Trophoblast cell (in vitro differentiated cells and primary cell): ENCODE results near the gene COA4.

ENCODE experiments used
- DNase-seq, 2 donors: peaks; one replicate each; pipeline ENCODE4 v3.0.0-alpha.2; 2016
- H2AFZ ChIP-seq: 2 replicates; pipeline ENCODE4 v1.6.1; 2013; ENCODE audit warnings: low read length, moderate library complexity, mild to moderate bottlenecking; ENCODE audit not compliant: insufficient read depth, poor library complexity
- H2AK5ac ChIP-seq: 2 replicates; pipeline ENCODE4 v1.6.1; 2013; ENCODE audit warnings: mild to moderate bottlenecking, low read length
- H2BK120ac ChIP-seq: 2 replicates; pipeline ENCODE4 v1.6.1; 2013; ENCODE audit warnings: low read length, mild to moderate bottlenecking, moderate library complexity; ENCODE audit not compliant: insufficient read depth, poor library complexity
- H2BK12ac ChIP-seq: 2 replicates; pipeline ENCODE4 v1.6.1; 2013; ENCODE audit warnings: mild to moderate bottlenecking, low read length, moderate library complexity
- H2BK5ac ChIP-seq: 2 replicates; pipeline ENCODE4 v1.6.1; 2013; ENCODE audit warnings: low read length, low read depth, moderate library complexity, mild to moderate bottlenecking; ENCODE audit not compliant: poor library complexity
- H3K14ac ChIP-seq: 2 replicates; pipeline ENCODE4 v1.6.1; 2013; ENCODE audit warnings: mild to moderate bottlenecking, low read length
- H3K18ac ChIP-seq: 2 replicates; pipeline ENCODE4 v1.6.1; 2013; ENCODE audit warnings: mild to moderate bottlenecking, low read length
- H3K23ac ChIP-seq: 2 replicates; pipeline ENCODE4 v1.6.1; 2013; ENCODE audit warnings: low read length
- H3K27ac ChIP-seq: 2 replicates; pipeline ENCODE4 v1.5.1; 2013; ENCODE audit warnings: low read depth, mild to moderate bottlenecking, inconsistent platforms, low read length, moderate library complexity
- H3K27me3 ChIP-seq: 2 replicates; pipeline ENCODE4 v1.6.1; 2013; ENCODE audit warnings: inconsistent platforms, mild to moderate bottlenecking, low read length, moderate library complexity; ENCODE audit not compliant: insufficient read depth
- H3K36me3 ChIP-seq, 2 experiments: 1 replicate in 1 of 2; 2 replicates in 1 of 2; pipeline ENCODE4 v1.6.1; 2013; ENCODE audit warnings: low read length in 2 of 2, mild to moderate bottlenecking in 2 of 2, moderate library complexity in 1 of 2; ENCODE audit not compliant: insufficient read depth in 2 of 2, control insufficient read depth in 1 of 2
- H3K4ac ChIP-seq: 2 replicates; pipeline ENCODE4 v1.6.1; 2013; ENCODE audit warnings: low read depth, mild to moderate bottlenecking, low read length, moderate library complexity
- H3K4me1 ChIP-seq, 2 experiments: 1 replicate in 1 of 2; 2 replicates in 1 of 2; pipeline ENCODE4 v1.6.1; 2013; ENCODE audit warnings: low read length in 2 of 2, mild to moderate bottlenecking in 2 of 2, moderate library complexity in 1 of 2; ENCODE audit not compliant: insufficient read depth in 2 of 2, control insufficient read depth in 1 of 2
- H3K4me2 ChIP-seq: 2 replicates; pipeline ENCODE4 v1.6.1; 2013; ENCODE audit warnings: inconsistent platforms, mild to moderate bottlenecking, low read length, moderate library complexity
- H3K4me3 ChIP-seq: 2 replicates; pipeline ENCODE4 v1.5.1; 2013; ENCODE audit warnings: mild to moderate bottlenecking, low read depth, low read length, inconsistent platforms
- H3K79me1 ChIP-seq: one replicate; pipeline ENCODE4 v1.6.1; 2013; ENCODE audit warnings: low read length
- H3K79me2 ChIP-seq: 2 replicates; pipeline ENCODE4 v1.6.1; 2013; ENCODE audit warnings: low read length, mild to moderate bottlenecking; ENCODE audit not compliant: control insufficient read depth, insufficient read depth, poor library complexity
- H3K9ac ChIP-seq: 2 replicates; pipeline ENCODE4 v1.6.1; 2013; ENCODE audit warnings: mild to moderate bottlenecking, low read length
- H3K9me3 ChIP-seq: 2 replicates; pipeline ENCODE4 v1.6.1; 2013; ENCODE audit warnings: low read depth, mild to moderate bottlenecking, control low read depth, inconsistent platforms, low read length; ENCODE audit not compliant: insufficient read depth
- H4K12ac ChIP-seq: 2 replicates; pipeline ENCODE4 v1.6.1; 2013; ENCODE audit warnings: low read depth, mild to moderate bottlenecking, low read length, moderate library complexity
- H4K8ac ChIP-seq: 2 replicates; pipeline ENCODE4 v1.6.1; 2013; ENCODE audit warnings: low read depth, mild to moderate bottlenecking, low read length, moderate library complexity
- H4K91ac ChIP-seq: one replicate; pipeline ENCODE4 v1.6.1; 2013; ENCODE audit warnings: low read depth, mild to moderate bottlenecking, low read length, moderate library complexity
- WGBS: extraction: QIAGEN DNeasy Blood & Tissue Kit; methylation state at CpG from one replicate; pipeline ENCODE4 v1.1.7; 2013; ENCODE audit warnings: missing lambda C conversion rate; ENCODE audit not compliant: insufficient read length, insufficient coverage; ENCODE audit errors: extremely low coverage; 5-methylcytosine and 5-hydroxymethylcytosine counted together

Gene COA4

GRCh38 chr11:73833067-73833466 is 43.6 kb downstream of the COA4 start:
- Histone ChIP-seq H3K4me3 (no peak overlapping the region), H3K27ac (no peak overlapping the region), H3K4ac (no peak overlapping the region), H3K14ac (no peak overlapping the region), H3K4me1 (no peaks in the 10 kb centered on the region), H4K8ac (no peak overlapping the region), H3K79me1 (no peaks in the 10 kb centered on the region), H3K27me3 (no peaks in the 10 kb centered on the region), H3K79me2 (no peaks in the 10 kb centered on the region), H4K12ac (no peak overlapping the region), H3K9me3 (no peaks in the 10 kb centered on the region), H3K4me2 (no peak overlapping the region), H3K36me3 (peaks cover 0 to 3% of the 10 kb centered on the region in 2 experiments), H2BK5ac (no peak overlapping the region), H2AK5ac (no peak overlapping the region), H2BK12ac (no peak overlapping the region), H2BK120ac (no peak overlapping the region), H3K18ac (no peak overlapping the region), H3K9ac (no peak overlapping the region), H3K23ac (no peak overlapping the region), H2AFZ (no peak overlapping the region), H4K91ac (no peak overlapping the region)
- WGBS = no CpG with 5 or more reads among the region's 2 CpGs
- DNase-seq = no peak

GRCh38 chr11:73830261-73830660 is 46.4 kb downstream of the COA4 start:
- no peak overlapping the region for H2BK5ac ChIP-seq
- H4K8ac ChIP-seq = no peak overlapping the region
- peaks cover 0 to 3% of the 10 kb centered on the region in 2 experiments for H3K36me3 ChIP-seq
- H3K23ac ChIP-seq = no peak overlapping the region
- DNase-seq = no peak
- no peaks in the 10 kb centered on the region for H3K27me3 ChIP-seq
- H2AFZ ChIP-seq = no peak overlapping the region
- H3K14ac ChIP-seq = no peak overlapping the region
- H3K4me3 ChIP-seq = no peak overlapping the region
- H3K79me1 ChIP-seq = no peaks in the 10 kb centered on the region
- no peak overlapping the region for H3K4me2 ChIP-seq
- WGBS = no CpG with 5 or more reads among the region's 1 CpG
- H3K9ac ChIP-seq = no peak overlapping the region
- no peak overlapping the region for H4K12ac ChIP-seq
- H2BK120ac ChIP-seq = no peak overlapping the region
- H4K91ac ChIP-seq = no peak overlapping the region
- H2BK12ac ChIP-seq = no peak overlapping the region
- H3K27ac ChIP-seq = no peak overlapping the region
- no peaks in the 10 kb centered on the region for H3K9me3 ChIP-seq
- no peaks in the 10 kb centered on the region for H3K79me2 ChIP-seq
- H3K4ac ChIP-seq = no peak overlapping the region
- no peaks in the 10 kb centered on the region for H3K4me1 ChIP-seq
- H2AK5ac ChIP-seq = no peak overlapping the region
- no peak overlapping the region for H3K18ac ChIP-seq
